ENCODE results near the gene PNLIPRP3. TPM values are rescaled to one million over a fixed set of nuclear protein-coding genes. Genes with fewer than 3 reads are reported as not detected.
A peak's percentile ranks its signal among the peaks of the same experiment; 100 is the strongest.

PNLIPRP3 gene
- polyA plus RNA-seq, 1 experiment = not detected

DNA sequence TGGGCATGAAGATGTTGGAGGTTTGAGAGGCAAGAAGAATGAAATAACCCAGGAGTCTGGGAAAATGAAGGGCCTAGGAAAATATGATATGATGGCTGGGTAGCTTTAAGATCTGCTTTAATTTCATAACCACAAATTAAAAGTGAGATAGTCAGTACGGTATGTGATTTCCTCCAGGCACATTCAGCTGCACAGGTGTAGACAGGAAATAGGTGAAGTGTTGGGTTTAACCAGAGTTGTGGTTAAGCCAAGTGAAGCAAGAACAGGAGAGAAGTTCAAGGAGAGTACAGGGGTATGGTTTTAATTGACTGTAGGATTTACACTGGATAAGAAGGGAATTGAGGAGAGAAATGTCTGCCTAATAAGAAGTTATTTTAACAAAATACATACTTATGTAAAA lies 2.6 kb downstream of the PNLIPRP3 start:
- DNase-seq (ENCODE audit: low read depth) = no peak
- Histone ChIP-seq H3K27me3 (ENCODE audit: control insufficient read depth, insufficient read depth, low read length) (no peaks in the 10 kb centered on the region), H3K36me3 (ENCODE audit: control insufficient read depth, insufficient read depth, low read length) (no peaks in the 10 kb centered on the region), H3K4me3 (ENCODE audit: low read depth, low read length) (no peak overlapping the region)
- TF ChIP-seq, protein P1, sequence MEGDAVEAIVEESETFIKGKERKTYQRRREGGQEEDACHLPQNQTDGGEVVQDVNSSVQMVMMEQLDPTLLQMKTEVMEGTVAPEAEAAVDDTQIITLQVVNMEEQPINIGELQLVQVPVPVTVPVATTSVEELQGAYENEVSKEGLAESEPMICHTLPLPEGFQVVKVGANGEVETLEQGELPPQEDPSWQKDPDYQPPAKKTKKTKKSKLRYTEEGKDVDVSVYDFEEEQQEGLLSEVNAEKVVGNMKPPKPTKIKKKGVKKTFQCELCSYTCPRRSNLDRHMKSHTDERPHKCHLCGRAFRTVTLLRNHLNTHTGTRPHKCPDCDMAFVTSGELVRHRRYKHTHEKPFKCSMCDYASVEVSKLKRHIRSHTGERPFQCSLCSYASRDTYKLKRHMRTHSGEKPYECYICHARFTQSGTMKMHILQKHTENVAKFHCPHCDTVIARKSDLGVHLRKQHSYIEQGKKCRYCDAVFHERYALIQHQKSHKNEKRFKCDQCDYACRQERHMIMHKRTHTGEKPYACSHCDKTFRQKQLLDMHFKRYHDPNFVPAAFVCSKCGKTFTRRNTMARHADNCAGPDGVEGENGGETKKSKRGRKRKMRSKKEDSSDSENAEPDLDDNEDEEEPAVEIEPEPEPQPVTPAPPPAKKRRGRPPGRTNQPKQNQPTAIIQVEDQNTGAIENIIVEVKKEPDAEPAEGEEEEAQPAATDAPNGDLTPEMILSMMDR (IDR thresholded peaks at IDR 0.05; ENCODE audit: insufficient read depth, low read depth, low read length) = no peak
- CTCF ChIA-PET = interaction anchor here (0.8 kb wide), 1 partner anchor 14 kb away, joined by 3 read pairs; no protein-coding TSS in a partner anchor
- POLR2A ChIA-PET = no interaction called here

DNA sequence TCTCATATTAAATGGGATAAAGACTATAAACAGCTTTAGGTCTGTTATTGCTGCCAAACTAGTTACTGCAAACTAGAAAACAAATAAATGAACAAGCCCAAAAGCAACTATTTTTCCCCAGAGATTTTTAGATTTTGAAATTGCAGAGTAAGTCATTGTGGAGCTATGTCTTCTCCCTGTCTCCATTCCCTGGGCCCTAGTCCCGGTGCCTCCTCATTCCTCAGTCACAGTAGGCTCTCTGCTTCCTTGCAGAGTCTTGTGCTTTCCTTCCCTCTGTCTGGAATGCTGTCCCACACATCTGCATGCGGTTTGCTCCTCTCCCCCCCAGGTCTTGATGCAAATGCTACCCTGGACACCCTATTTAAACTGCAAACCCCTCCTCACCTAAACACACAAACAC lies 4.0 kb downstream of the PNLIPRP3 start:
- H3K4me3 ChIP-seq (ENCODE audit: low read depth, low read length) = no peak overlapping the region
- ChIA-PET POLR2A (no interaction called here), CTCF (no interaction called here)
- DNase-seq (ENCODE audit: low read depth) = no peak
- TF ChIP-seq, protein P1 (IDR thresholded peaks at IDR 0.05; ENCODE audit: insufficient read depth, low read depth, low read length) = no peak
- no peaks in the 10 kb centered on the region for H3K27me3 ChIP-seq (ENCODE audit: control insufficient read depth, insufficient read depth, low read length)
- no peaks in the 10 kb centered on the region for H3K36me3 ChIP-seq (ENCODE audit: control insufficient read depth, insufficient read depth, low read length)

DNA sequence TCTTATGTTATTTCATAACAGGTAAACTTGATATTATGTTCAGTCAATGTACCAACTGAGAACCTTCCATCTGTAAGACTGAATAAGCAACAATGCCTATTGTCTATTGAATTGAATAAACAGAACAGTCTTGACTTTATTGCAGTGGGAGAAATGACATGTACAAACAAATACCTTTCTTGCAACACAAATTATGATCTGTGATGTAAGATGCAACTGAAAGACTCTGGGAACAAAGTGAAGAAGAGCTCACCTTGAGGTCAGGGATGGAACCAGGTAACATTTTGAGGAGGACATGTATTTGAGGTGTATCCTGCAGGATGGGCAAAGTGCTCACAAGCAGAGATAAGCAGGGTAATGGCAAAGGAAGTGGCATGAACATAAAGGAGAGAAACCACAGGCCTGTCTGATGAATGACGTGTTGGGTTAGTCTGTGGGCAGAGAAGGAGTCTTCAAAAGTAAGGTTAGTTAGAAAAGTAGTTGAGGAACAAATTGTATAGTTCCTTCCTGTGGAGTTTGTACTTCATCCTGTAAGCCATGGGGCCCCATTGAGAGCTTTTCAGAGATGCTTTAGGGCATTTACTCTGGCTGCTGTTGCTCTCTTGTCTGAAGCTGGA lies 9.5 kb downstream of the PNLIPRP3 start:
- no peaks in the 10 kb centered on the region for H3K27me3 ChIP-seq (ENCODE audit: control insufficient read depth, insufficient read depth, low read length)
- DNase-seq (ENCODE audit: low read depth) = no peak
- CTCF ChIA-PET = interaction anchor here (1.0 kb wide), 1 partner anchor 26 kb away, joined by 3 read pairs; no protein-coding TSS in a partner anchor
- TF ChIP-seq, protein P1 (IDR thresholded peaks at IDR 0.05; ENCODE audit: insufficient read depth, low read depth, low read length) = no peak
- H3K4me3 ChIP-seq (ENCODE audit: low read depth, low read length) = no peak overlapping the region
- no peaks in the 10 kb centered on the region for H3K36me3 ChIP-seq (ENCODE audit: control insufficient read depth, insufficient read depth, low read length)
- POLR2A ChIA-PET = no interaction called here

DNA sequence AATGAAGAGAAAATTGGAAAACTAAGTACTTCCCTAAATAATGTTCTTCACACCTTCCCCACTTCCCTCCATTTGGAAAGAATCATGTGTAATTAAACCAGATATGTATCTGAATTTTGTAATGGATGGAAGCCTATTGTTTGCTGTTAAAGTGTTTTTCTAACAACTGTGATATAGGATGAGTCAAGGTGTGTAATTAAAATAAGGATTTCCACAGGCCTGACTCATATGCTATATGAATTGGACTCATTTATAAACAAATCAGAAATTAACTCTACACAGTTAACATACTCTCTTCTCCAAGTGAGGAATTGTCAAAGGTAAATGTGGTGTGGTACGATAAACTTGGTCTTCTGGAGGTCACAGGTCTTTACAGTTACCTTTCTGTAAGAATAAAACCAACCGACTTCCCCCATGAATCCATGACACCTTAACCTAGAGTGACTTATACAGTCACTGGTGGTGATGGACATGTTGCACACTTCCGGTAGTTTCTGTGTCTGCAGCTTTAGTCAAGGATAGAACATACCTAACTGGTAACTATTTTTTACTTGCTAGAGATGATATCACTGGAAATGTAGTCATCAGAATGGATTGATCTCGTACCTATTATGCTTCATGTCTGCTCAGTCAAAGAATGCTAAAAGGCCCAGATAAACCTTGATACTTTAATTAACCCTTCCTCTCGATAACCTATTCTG lies 12.8 kb downstream of the PNLIPRP3 start:
- Histone ChIP-seq H3K4me3 (ENCODE audit: low read depth, low read length) (no peak overlapping the region), H3K36me3 (ENCODE audit: control insufficient read depth, insufficient read depth, low read length) (no peaks in the 10 kb centered on the region), H3K27me3 (ENCODE audit: control insufficient read depth, insufficient read depth, low read length) (no peaks in the 10 kb centered on the region)
- no peak for DNase-seq (ENCODE audit: low read depth)
- TF ChIP-seq, protein P1 (IDR thresholded peaks at IDR 0.05; ENCODE audit: insufficient read depth, low read depth, low read length) = no peak
- ChIA-PET CTCF (interaction anchor here (0.9 to 1.1 kb wide), 2 partner anchors 21 to 26 kb away, joined by 3 read pairs; no protein-coding TSS in a partner anchor), POLR2A (no interaction called here)

DNA sequence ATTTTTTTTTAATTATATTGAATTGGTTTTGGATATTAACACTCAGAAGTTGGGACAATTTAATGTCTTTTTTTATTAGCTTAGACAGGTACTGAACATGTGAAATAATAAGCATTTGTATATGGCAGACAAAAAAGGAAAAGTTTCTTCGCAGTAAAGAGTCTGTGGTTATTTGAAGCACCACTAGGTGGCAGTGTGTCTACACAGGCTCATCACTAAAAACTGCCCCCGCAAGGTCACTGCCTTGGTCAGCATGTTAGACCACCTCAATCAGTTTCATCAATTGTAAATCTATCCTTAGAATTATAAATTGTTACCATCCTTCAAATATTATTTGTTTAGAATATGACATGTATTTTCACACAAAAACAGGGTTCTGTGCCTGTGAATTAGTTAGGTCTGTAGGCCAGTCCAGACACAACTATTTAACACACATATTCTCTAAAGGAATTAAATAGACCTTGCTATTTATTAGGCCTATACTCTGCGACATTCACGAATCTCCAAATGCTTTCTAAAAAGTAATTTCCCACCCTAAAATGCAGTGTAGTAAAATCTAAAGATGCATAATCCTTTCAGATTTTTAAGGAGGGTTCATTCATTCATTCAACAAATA lies 17.0 kb downstream of the PNLIPRP3 start:
- TF ChIP-seq, protein P1 (IDR thresholded peaks at IDR 0.05; ENCODE audit: insufficient read depth, low read depth, low read length) = peak; percentile 86
- DNase-seq (ENCODE audit: low read depth) = no peak
- CTCF ChIA-PET = interaction anchor here (0.6 to 1.4 kb wide), 6 partner anchors 14 to 43 kb away, joined by 3 to 6 read pairs (median 4); no protein-coding TSS in a partner anchor
- Histone ChIP-seq H3K27me3 (ENCODE audit: control insufficient read depth, insufficient read depth, low read length) (no peaks in the 10 kb centered on the region), H3K36me3 (ENCODE audit: control insufficient read depth, insufficient read depth, low read length) (no peaks in the 10 kb centered on the region), H3K4me3 (ENCODE audit: low read depth, low read length) (no peak overlapping the region)
- POLR2A ChIA-PET = no interaction called here
